Measurements from ENCODE around the gene HIVEP3. TPM values are rescaled to one million over a fixed set of nuclear protein-coding genes. Genes with fewer than 3 reads are reported as not detected.
"Not testable (repeated sequence)": the region's sequence is repeated elsewhere in the genome, so short reads cannot be mapped to it uniquely, and the experiment has no call there.

HIVEP3 gene
- 10.1 TPM for total RNA-seq

DNA sequence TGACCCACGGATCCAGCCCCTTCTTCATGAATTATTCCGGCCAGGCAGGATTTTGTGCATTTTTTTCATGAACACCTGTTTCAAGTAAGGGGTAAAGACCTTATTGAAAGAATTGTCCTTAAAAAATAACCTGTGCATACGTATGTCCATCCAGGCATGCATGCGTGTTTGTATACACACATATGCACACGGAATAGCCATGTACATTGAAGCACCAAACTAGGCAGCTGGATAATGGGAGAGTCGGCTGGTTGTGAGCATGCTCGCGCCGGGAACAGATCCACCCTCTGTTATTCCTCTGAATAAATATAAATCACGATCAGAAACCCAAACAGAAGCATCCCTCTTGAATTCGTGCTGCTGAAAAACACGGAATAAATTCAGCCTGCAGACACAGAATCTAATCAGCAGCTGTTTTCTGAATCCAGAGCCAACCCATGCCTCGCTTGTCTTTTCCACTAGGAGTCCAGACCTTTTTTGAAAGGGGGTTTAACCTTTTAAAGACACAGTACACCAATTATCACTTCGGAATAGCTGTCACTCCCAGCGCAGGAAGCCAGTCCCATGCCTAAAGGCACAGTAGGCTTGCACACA lies at the start of gene HIVEP3:
TSS of gene HIVEP3 (minus strand) at position 473 of the 594 bp plus-strand sequence.
- DNase-seq (ENCODE audit: low spot score): no peak

DNA sequence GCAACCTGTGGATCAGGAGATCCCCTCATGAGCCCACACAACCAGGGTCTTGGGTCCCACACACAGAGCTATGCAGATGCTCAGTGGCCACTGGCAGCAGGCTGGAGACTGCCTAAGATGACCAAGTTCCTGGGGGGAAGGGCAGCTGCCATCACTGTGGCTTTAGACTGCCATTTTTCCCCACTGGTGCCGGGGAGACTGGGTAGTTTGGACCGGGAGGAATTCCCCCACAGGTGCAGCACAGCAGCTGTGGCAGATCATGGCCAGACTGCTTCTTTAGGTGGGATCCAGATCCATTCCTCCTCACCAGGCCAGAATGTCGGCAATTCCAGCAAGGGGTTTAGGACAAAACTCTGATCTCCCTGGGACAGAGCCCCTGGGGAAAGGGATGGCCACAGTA lies 45.7 kb upstream of the HIVEP3 start:
- no peak for DNase-seq (ENCODE audit: low spot score)

DNA sequence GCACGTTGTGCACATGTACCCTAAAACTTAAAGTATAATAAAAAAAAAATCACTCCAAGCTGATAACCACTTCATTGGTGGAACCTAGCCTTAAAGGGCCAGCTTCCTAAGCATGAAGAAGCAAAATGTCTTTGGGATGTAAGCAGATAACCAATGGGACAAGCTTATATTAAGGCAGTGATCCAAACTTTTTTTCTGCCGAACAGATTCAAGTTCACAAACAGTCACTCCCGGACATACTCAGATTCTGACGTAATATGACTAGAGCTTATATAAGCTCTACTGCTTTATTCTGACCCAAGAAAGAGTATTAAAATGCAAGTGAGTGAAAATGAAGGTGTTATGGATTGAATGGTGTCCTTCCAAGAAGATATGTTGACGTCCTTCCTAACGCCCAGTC lies 44.9 kb upstream of the HIVEP3 start:
- no peak for DNase-seq (ENCODE audit: low spot score)

DNA sequence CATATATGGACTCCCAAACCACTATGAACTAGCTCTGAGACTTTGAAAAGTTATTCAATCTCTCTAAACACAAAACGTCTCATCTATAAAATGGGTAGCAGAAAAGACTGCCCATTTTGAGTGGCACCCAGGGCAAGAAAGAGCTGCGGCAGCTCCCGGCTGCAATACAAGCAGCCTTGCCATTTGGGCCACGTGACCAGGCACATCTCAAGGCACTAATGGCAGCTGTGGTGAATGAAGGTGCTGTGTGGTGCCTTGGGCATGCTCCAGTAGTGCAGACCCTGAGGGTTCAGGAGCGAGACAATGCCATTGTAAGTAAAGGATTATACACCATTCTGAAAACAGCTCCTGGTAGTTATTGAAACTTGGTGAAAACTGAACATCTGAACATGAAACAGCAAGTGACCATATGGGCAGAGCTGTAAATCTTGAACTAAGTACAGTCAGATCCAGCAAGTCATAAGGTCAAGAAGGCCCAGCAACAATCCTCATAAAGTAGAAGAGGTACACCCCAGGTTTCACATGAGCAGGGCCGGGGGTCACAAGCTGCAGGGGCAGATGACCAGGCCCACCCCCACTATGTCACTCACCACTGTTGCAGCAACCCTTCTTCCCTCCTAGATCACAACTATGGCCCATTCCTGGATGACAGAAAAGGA lies 39.4 kb upstream of the HIVEP3 start:
- DNase-seq (ENCODE audit: low spot score): no peak

DNA sequence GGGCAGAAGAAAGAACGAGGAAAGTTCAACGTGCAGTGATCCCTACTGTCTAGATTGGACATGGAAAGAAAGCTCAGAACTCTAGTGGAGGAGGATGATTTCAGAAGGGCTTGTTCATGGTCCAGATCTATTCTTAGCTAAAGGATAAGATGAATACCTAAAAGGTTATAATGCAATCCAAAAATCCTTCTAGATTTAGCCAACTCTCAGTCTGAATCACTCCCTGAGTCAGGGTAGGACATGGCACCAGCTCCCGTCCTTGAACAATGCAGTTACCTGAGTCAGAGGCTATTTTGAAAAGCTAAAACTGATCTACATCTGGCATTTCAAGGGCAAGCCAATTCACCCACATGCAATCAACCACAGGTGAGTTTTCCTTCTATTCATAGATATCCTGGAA lies 38.8 kb upstream of the HIVEP3 start:
- DNase-seq (ENCODE audit: low spot score): no peak

DNA sequence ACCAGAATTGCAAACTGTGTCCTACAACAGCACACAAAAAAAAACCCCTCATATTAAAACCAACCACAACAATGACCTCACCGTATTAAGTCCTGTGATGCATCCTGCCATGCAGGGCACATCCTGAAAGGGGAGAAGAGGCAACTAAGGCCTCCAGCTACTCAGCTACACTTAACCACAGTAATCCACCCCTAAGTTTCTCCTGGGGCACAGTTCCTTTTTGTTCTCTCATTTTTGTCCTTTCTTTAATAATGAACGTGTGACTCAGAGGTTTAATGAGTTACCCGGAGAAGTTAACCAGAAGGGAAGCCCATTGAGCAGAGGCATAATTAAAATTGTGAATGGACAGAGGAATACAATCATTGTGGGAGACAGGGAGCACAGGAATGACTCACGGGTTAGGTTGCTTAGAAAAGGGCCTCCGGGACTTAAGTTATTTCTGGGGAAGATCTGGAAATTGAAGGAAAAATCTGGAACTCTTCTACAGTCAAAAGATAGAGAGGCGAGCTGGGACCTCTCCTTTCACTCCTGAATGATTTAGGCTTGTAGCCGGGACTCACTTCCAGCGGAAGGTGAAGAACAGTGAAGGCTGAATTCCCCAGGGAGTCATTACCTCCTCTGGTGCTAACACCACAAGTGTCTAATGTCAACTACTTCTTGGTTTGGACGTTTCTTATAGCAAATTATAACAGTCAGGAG lies 36.9 kb upstream of the HIVEP3 start:
- no peak for DNase-seq (ENCODE audit: low spot score)

DNA sequence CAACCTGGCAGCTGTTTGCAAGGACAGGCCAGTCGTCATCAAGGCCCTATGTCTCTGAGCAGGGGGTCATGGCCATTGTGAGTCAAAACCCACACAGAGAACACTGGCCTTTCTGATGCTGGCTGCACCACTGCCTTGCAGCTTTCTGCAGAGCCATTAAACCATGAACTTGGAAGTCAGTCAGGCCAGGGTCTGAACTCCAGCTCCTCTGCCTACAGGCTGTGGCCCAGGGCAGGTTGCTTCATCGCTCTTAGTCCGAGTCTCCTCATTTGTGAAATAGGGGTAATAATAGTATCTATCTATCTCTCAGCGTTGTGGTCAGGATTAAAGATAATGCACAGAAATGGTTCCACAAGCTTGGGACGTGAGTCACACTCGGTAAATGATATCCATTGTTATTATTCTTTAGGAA lies 35.8 kb upstream of the HIVEP3 start:
- DNase-seq (ENCODE audit: low spot score): no peak

DNA sequence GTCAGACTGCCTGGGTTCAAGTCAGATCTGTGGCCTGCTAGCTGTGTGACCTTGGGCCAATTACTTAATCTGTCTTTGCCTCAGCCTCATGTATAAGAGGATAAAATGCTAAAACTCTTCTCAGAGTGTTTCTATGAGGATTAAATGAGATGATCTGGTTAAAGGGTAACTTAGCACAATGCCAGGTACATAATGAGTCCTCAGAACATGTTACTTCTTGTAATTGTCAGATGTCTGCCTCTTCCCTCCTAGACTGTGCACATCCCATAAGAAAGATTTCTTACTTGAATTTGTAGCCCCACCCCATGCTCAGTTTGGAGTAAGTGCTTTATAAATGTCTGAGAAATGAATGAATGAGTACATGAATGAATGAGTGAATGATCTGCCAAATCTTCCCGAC lies 34.6 kb upstream of the HIVEP3 start:
- no peak for DNase-seq (ENCODE audit: low spot score)

DNA sequence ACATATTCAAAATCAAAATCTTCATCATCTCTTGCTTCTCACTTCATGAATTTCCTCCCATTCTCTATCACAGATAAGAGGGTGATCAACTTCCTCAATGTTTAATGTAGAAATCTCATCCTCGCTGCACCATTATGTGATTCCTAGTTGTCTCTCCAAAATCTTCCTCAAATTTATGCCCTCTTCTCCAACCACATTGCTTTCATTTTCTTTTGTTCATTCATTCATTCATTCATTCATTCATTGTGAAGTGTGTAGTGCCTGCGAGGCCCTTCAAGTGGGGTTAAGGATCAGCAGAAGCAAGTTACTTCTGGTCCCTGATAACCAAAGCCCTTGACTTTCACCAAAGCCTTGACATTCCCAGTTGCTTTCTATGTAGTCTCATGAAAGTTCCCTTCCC lies 33.5 kb upstream of the HIVEP3 start:
- DNase-seq (ENCODE audit: low spot score): no peak

DNA sequence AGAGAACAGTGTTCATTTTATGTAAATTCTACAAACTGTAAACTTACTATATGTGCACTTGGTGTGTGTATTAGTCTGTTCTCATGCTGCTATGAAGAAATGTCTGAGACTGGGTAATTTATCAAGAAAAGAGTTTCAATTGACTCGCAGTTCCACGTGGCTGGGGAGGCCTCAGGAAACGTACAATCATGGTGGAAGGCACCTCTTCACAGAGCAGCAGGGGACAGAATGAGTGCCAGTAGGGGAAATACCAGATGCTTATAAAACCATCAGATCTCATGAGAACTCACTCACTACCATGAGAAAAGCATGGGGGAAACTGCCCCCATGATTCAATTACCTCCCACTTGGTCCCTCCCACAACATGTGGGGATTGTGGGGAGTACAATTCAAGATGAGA lies 32.8 kb upstream of the HIVEP3 start:
- not testable (repeated sequence) for DNase-seq (ENCODE audit: low spot score)

DNA sequence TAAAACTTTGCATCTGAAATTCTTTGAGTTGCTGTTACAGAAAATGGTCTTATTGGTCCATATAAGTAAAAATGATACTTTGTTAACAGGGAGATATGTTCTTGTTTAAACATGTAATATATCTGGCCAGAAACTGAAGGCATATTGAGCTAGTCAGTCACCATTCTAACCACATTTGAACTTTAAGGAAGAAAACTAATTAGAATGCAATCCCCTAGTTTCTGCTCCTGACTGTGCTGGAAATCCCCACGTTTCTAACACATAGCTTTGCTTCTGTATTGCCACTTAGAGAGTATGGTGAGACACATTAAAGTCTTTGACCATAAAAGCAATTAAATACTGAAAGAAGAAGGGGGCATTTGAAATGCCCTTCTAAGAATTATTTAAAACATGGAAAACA lies 32.1 kb upstream of the HIVEP3 start:
- no peak for DNase-seq (ENCODE audit: low spot score)

DNA sequence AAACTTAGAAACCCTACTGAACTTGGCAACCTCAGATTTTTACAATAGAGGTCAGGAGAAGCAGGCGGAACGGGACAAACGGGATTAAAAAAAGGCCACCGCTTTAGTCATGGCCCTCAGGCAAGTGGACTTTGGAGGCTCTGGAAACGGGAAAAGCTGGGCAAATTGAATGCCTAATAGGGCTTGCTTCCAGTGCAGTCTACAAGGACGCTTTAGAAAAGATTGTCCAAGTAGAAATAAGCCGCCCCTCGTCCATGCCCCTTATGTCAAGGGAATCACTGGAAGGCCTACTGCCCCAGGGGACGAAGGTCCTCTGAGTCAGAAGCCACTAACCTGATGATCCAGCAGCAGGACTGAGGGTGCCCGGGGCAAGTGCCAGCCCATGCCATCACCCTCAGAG lies 27.2 kb upstream of the HIVEP3 start:
- DNase-seq (ENCODE audit: low spot score): not testable (repeated sequence)

DNA sequence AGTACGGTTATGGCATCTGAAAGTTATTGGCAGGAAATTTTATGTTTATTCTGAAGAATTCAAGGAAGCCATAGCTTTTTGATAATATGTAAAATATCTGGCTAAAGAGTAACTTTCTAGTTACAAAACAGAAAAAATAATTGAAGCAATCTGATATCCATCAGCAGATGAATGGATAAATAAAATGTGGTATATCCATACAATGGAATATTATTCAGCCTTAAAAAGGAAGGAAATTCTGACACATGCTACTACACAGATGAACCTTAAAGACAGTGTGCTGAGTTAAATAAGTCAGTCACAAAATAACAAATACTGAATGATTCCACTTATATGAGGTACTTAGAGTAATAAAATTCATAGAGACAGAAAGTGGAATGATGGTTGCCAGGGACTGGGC lies 25.0 kb upstream of the HIVEP3 start:
- DNase-seq (ENCODE audit: low spot score): no peak

DNA sequence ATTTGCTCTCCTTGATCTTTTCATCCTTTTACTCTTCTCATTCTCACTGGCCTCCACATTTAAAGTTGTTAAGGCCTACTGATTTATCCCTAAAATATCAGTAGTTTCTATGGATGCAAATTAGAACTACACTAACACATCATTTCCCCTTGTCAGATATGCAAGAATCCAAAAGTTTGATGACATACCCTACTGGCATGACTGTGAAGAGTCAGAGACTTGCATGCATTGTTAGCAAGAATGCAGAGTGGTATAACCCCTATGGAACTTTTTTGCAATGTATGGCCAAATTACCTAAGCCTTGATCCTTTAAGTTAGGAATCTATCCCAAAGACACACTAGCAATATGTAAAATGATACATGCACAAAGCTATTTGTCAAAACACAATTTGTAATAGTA lies 23.6 kb upstream of the HIVEP3 start:
- no peak for DNase-seq (ENCODE audit: low spot score)

DNA sequence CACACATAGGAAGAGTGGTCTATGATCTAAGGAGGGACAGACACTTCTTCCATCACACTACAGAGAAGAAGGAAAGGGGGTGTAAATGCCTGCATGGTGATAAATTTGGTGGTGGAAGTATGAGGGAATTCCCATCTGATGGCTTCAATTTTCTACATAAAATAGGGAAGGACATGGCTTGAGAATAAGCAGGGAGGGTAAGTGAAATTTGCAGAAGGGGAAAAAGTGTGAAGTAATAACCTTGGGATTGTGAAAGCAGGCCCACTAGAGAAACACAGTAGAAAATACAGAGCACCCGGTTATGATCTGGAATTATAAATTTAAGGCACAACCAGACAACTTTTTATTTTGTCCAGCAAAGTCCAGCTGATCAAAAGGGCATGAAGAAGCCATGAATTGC lies 22.7 kb upstream of the HIVEP3 start:
- no peak for DNase-seq (ENCODE audit: low spot score)

DNA sequence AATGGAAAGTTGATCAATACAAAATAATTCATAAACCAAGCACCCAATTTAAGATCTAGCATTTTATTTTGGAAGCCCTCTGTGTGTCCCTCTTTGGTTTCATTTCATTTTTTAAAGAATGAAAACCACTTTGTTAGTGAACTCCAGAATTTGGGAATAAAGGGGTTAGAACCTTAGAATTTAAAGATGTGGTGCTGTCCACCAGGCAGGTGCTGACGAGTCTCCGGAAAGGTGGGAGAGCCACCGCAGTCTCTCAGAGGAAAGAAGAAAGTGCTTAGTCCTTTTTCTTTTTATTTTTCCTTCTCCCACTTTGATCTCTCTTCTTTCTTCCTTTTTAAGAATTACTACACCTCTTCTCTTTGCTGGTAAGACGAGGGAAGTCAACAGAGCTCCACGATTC lies 20.5 kb upstream of the HIVEP3 start:
- DNase-seq (ENCODE audit: low spot score): no peak

DNA sequence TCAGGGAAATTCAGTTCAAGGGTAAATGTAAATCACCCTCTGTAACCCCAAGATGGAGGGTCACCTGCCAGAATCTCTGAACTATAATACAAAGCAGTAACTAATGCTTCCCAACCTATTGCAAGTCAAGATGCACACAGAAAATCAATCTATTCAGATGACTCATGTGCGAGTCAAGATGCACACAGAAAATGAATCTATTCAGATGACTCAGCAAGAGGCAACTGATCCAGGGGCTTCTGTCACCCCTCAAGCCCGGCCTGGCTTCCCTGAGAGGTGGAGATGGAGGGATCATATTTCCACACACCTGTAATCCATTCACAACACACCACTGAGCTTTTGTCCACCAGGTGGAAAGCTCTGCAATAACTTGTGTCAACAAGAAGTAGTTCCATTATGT lies 17.4 kb upstream of the HIVEP3 start:
- DNase-seq (ENCODE audit: low spot score): no peak

DNA sequence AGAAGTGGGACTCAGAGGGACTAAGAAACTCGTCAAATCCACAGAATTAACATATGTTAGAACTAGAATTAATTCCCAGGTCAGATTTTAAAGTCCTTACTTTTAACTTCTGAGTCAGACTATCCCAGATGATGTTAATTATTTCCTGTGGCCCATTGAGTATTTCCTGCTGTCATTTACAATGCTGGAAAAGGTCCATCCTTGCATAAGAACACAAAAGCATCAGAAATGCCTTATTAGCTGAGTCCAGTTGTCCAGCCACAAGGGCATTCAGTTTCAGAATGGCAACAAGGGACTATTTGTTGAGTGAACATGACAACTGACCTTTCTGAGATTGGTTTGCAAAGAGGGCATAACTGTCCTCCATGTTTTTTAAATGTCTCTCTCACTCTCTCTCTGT lies 16.5 kb upstream of the HIVEP3 start:
- no peak for DNase-seq (ENCODE audit: low spot score)

DNA sequence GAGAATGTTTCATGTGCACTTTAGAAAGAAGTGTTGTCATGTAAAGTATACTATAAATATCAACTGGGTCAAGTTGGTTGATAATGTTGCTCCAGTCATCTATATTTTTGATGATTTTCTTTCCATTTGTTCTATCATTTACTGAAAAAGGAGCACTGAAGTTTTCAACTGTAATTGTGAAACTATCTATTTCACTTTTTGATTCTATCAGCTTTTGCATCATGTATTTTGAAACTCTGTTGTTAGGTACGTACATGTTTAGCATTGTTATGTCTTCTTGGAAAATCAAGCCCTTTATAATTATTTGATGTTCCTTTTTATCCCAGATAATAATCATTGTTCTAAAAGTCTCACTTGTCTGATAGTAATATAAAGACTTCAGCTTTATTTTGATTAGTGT lies 14.4 kb upstream of the HIVEP3 start:
- DNase-seq (ENCODE audit: low spot score): no peak

DNA sequence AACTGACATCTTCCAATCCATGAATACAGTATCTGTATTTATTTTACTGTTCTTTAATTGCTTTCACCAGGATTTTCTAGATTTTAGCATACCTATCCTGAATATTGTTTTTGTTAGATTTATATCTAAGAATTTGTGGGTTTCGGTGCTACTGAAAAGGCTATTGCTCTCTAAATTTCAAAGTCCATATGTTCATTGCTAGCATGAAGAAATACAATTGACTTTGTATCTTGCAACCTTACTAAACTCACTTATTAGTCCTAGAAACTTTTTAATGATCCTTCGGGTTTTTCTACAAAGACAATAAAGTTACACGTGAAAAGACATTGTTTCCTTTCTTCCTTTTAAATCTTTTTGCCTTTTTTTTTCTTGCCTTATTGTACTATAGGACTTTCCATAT lies 12.9 kb upstream of the HIVEP3 start:
- DNase-seq (ENCODE audit: low spot score): no peak

DNA sequence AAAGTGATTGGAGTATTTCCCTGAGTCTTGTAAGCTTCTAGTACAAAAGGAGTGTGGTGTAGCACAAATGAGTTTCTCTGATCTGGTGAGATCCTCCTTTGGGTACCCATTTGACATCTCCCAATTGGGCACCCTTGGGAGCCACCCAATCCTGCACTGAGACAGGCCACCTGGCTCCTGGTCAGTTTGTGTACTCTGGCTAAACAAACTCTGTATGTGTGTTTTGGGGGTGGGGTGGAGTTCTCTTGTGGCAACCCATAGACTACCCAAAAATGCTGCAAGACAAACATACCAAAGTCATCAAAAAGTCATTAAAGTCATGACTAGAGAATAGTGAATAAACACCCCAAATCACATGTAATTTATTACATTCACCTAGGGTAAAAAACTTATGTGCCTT lies 8.4 kb upstream of the HIVEP3 start:
- DNase-seq (ENCODE audit: low spot score): no peak

DNA sequence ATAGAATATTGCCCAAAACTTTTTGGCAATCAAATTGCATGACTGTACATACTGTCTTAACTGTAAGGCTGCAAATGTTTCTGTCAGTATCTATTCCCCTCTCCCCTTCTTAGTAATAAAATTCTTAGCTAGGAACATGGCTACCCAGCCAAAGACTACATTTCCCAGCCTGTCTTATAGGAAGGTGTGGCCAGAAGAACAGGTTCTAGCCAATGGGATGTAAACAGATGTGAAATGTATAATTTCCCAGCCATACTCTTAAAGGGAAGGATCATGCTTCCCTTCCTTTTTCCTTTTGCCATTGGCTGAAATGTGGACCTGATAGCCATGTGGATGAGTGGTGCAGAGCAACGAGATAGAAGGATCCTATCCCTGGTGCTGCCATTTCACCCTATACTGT lies 7.0 kb upstream of the HIVEP3 start:
- DNase-seq (ENCODE audit: low spot score): no peak

DNA sequence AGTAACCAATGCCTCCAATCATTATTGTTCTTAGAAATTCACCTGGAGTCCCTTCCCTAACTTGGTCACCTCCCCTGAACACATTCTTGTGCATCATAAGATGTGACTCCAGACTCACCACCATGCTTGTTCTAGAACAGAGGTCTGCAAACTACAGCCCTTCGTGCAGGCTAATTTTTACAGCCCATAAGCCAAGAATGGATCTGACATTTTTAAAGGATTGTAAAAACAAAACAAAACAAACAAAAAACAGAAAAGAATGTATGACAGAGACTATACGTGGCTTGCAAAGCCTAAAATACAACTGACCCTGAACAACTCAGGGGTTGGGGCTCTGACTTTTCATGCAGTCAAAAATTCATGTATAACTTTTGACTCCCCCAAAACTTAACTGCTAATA lies 6.2 kb upstream of the HIVEP3 start:
- DNase-seq (ENCODE audit: low spot score): no peak

DNA sequence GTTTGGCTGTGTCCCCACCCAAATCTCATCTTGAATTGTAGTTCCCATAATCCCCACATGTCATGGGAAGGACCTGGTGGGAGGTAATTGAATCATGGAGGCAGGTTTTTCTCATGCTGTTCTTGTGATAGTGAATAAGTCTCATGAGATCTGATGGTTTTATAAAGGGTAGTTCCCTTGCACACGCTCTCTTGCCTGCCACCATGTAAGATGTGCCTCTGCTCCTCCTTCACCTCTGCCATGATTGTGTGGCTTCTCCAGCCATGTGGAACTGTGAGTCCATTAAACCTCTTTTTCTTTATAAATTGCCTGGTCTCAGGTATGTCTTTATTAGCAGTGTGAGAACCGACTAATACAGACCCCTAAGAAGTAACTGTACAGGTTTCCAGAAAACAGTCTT lies 2.5 kb upstream of the HIVEP3 start:
- DNase-seq (ENCODE audit: low spot score): not testable (repeated sequence)
